ENCODE measurements around the gene PACRG. TPM values are rescaled to one million over a fixed set of nuclear protein-coding genes. Genes with fewer than 3 reads are reported as not detected.

PACRG gene
- total RNA-seq, 1 experiment from 2014 or later, result 0.59 TPM

DNA sequence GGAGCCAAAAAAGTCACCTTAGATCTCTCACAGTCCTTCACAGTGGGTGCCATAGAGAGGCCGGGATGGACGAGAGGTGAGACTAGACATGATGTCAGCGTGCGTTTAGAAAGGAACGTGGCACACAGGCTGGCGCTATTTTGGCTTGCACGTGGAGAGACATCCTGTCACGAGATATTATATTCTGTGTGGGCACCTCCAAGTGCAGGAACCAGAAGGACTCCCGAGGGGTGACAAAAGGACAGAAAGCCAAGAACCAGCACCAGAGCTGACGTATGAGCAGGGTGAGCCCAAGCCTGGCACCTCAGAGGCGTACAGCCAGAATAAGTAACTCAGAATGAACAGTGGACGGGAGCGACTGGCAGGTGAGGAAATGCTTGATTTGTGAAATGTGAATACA, 636.9 kb downstream of the PACRG start:
- no peak for DNase-seq (ENCODE audit: low read depth, low spot score)
- ChIA-PET POLR2A (no interaction called here), CTCF (no interaction called here)
- Histone ChIP-seq H3K4me3 (ENCODE audit: low read depth in 2 of 2, low read length in 2 of 2) (no peak overlapping the region), H3K27ac (ENCODE audit: low read length) (no peak overlapping the region), H3K9me3 (ENCODE audit: control insufficient read depth, insufficient read depth, low read depth, low read length) (no peaks in the 10 kb centered on the region), H3K4me1 (ENCODE audit: control insufficient read depth, insufficient read depth, low read length) (no peaks in the 10 kb centered on the region; the same call in 1 of the 2 replicates), H3K36me3 (ENCODE audit: control insufficient read depth, insufficient read depth, low read length) (no peaks in the 10 kb centered on the region), H3K27me3 (ENCODE audit: control insufficient read depth, insufficient read depth, low read length) (no peaks in the 10 kb centered on the region)
- BruUV-seq (replicated peaks), result no TSS peak
- intact Hi-C loops (cut with micrococcal nuclease; ENCODE audit: unreplicated experiment), result no loop called here
- TF ChIP-seq TCF7L2 (IDR thresholded peaks at IDR 0.05; ENCODE audit: low read depth, low read length), result no peak
- no peak for TF ChIP-seq SIN3A (IDR thresholded peaks at IDR 0.05; ENCODE audit: borderline replicate concordance, insufficient read depth, low read depth, low read length)
- in situ Hi-C loops (cut with HindIII; ENCODE audit: low pct_unique_long_range_greater_than_20kb, low sequenced_read_pairs), result no loop called here
- ATAC-seq, result no peak

Other genes starting within 250 kb of the PACRG start
- 0.46 TPM for gene PRKN, start 208 bp upstream of the PACRG start, total RNA-seq (2021; ENCODE audit: unreplicated experiment)